Mesothelial cell of epicardium (in vitro differentiated cells): ENCODE results near the gene ENOX2. TPM values are rescaled to one million over a fixed set of nuclear protein-coding genes. Genes with fewer than 3 reads are reported as not detected.

ENCODE experiments used
- DNase-seq, 2 experiments: peaks; one replicate each; pipeline ENCODE4 v3.0.0; 2021; ENCODE audit warnings: low spot score in 2 of 2; ENCODE audit not compliant: unreplicated experiment in 2 of 2
- H3K27ac Mint-ChIP-seq: 2 replicates; pipeline ENCODE4 v1.8.0; 2021; ENCODE audit warnings: mixed read lengths
- H3K27me3 Mint-ChIP-seq: 2 replicates; pipeline ENCODE4 v1.8.0; 2021; ENCODE audit warnings: low read depth, mixed read lengths
- H3K36me3 Mint-ChIP-seq: 2 replicates; pipeline ENCODE4 v1.8.0; 2021; ENCODE audit warnings: mixed read lengths
- H3K4me1 Mint-ChIP-seq: 2 replicates; pipeline ENCODE4 v1.8.0; 2021; ENCODE audit warnings: mixed read lengths
- H3K4me3 Mint-ChIP-seq: 2 replicates; pipeline ENCODE4 v1.8.0; 2021; ENCODE audit warnings: mild to moderate bottlenecking, moderate library complexity, mixed read lengths
- H3K9me3 Mint-ChIP-seq: 2 replicates; pipeline ENCODE4 v1.8.0; 2021; ENCODE audit warnings: mixed read lengths
- total RNA-seq: library from RNA; stranded (reverse); gene quantifications from 3 replicates; pipeline ENCODE4 v1.2.1, GENCODE V29; 2021
- TF ChIP-seq, protein P1 (sequence below): fragments of 200-600 bp; sonication (generic); IDR thresholded peaks from one replicate; pipeline ENCODE4 v1.5.0; 2021; ENCODE audit warnings: antibody characterized with exemption; ENCODE audit not compliant: unreplicated experiment

ENOX2 gene
- total RNA-seq, 1 donor from 2014 or later = 13.0 TPM

DNA sequence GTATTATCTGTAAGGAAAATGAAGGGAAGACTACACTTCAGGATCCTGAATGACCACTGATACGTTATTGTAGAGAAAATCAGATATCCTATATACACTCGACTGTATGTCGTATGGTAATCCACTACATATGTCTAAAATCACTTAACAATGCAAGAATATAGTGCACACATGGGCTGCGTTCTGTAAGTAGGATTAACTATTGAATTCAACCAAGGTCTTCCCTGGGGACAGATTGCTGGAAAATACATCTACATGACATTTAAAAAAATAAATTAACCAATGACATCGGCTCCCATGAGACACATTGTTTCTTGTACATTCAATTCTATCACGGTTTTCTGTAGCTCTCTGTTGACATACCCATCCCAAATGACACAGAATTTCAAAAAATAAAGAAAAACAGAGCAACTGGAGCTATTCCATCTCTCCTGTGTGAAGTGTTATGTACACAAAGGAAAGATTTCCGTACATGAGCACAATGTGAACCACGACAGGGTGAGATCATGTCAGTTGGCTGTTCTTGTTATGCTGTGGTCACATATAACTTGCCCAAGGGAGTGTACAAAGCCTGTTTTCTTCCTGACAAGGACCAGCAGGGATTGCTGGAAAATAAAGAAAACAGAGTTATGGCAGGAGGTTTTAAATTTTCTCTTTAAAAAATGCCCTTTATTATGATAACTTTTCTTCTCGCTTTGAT, 6.1 kb downstream of the ENOX2 start:
- Mint-ChIP-seq H3K9me3 (no peaks in the 10 kb centered on the region), H3K4me1 (peaks cover 9% of the 10 kb centered on the region), H3K27me3 (no peaks in the 10 kb centered on the region), H3K36me3 (no peaks in the 10 kb centered on the region), H3K27ac (no peak overlapping the region), H3K4me3 (no peak overlapping the region)
- TF ChIP-seq, protein P1, sequence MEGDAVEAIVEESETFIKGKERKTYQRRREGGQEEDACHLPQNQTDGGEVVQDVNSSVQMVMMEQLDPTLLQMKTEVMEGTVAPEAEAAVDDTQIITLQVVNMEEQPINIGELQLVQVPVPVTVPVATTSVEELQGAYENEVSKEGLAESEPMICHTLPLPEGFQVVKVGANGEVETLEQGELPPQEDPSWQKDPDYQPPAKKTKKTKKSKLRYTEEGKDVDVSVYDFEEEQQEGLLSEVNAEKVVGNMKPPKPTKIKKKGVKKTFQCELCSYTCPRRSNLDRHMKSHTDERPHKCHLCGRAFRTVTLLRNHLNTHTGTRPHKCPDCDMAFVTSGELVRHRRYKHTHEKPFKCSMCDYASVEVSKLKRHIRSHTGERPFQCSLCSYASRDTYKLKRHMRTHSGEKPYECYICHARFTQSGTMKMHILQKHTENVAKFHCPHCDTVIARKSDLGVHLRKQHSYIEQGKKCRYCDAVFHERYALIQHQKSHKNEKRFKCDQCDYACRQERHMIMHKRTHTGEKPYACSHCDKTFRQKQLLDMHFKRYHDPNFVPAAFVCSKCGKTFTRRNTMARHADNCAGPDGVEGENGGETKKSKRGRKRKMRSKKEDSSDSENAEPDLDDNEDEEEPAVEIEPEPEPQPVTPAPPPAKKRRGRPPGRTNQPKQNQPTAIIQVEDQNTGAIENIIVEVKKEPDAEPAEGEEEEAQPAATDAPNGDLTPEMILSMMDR = no peak
- DNase-seq = no peak

DNA sequence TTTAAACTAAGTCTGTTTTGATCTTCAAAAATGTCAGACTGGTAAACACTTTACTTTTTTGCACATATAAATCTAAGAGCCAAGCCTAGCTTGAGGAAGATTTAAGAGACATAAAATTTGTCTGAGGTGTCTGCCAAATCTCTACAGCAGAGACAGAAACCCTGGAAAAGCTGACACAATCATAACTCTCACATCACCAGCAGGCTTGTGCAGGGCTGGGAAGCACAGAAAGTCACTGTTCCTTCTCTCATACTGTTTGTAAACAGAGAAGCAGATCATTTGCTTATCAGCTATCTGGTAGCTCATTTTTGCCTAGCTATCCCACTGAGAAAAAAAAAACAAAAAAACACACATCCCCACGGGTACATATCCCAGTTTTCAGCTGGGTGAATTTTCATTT, 7.0 kb downstream of the ENOX2 start:
- DNase-seq = no peak
- Mint-ChIP-seq H3K27ac (peak overlapping the region; percentile 23), H3K36me3 (no peaks in the 10 kb centered on the region), H3K4me1 (peaks cover 5% of the 10 kb centered on the region), H3K27me3 (no peaks in the 10 kb centered on the region), H3K9me3 (no peaks in the 10 kb centered on the region), H3K4me3 (no peak overlapping the region)
- TF ChIP-seq, protein P1 = no peak

DNA sequence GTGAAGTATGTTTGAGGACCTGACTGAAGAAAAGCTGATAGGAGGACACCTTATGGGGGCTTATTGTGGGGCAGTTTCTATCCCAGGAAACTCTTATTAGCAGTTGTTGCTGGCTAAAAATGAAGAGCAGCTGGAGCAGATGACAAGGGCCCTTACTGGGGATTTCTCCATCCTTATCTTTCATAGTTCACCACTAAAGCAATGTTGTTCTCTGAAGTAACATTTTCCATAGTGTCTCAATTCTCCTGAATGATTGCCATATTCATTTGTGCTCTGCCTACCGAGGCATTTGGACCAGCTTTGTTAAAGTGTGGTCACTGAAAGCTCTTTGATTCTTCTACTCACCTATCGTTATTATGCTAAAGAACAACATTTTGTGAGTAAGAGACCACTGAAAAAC, 7.7 kb downstream of the ENOX2 start:
- TF ChIP-seq, protein P1 = no peak
- H3K36me3 Mint-ChIP-seq = no peaks in the 10 kb centered on the region
- DNase-seq = no peak
- H3K27ac Mint-ChIP-seq = no peak overlapping the region
- no peaks in the 10 kb centered on the region for H3K27me3 Mint-ChIP-seq
- no peaks in the 10 kb centered on the region for H3K9me3 Mint-ChIP-seq
- H3K4me1 Mint-ChIP-seq = peaks cover 5% of the 10 kb centered on the region
- no peak overlapping the region for H3K4me3 Mint-ChIP-seq

DNA sequence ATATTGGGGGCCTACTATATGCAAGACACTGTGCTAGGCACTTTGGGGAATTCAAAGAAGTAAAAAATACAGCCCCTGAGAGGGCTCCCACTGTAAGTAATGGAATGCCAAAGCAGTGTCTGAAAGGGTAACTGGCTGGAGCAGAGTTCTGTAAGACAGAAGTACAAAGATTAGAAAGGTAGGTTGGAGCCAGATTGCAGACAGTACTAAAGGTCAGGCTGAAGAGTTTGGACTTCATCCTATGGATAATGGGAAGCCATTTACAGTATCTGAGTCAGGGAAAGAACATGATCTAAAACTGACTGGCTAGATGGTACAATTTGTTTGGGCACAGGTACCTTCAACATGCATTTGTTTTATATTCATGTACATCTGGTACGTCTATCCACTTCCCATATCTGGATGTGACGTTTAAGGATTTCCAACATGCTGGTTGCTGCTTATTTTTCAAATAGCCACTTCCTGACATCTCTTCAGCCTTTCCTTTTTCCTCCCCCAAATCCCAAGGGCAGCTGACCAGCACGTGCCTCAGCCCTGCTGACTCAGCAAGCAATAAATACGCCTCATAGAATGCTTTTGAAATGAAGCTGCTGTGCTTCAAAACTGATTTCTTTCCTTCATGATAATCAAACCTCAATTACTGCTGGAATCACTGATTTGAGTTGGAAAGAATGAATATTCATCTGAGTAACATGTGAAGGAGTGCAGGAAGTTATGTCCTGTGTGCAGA, 9.5 kb downstream of the ENOX2 start:
- TF ChIP-seq, protein P1 = no peak
- no peaks in the 10 kb centered on the region for H3K36me3 Mint-ChIP-seq
- H3K27ac Mint-ChIP-seq = no peak overlapping the region
- H3K4me1 Mint-ChIP-seq = peaks cover 5% of the 10 kb centered on the region
- H3K4me3 Mint-ChIP-seq = no peak overlapping the region
- H3K27me3 Mint-ChIP-seq = no peaks in the 10 kb centered on the region
- DNase-seq = no peak
- no peaks in the 10 kb centered on the region for H3K9me3 Mint-ChIP-seq

DNA sequence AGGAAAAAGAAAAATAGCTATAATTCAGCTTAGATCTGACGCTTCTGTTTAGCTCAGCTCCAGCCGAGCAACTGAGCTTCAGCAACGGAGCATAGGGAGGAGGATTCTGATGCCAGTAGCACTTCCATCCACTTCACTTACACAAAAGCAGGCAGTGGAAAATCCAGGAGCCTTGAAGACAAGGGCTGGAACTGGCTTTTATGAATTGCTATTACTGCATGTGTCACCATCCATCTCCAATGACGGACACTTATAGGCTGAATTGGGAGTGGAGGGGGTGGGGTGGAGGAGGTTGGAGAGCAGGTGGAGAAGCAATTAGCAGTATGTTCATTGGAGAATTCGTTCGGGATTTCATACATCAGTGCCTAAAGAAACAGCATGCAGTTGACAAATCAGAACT, 15.6 kb downstream of the ENOX2 start:
- H3K27me3 Mint-ChIP-seq = no peaks in the 10 kb centered on the region
- no peaks in the 10 kb centered on the region for H3K36me3 Mint-ChIP-seq
- H3K9me3 Mint-ChIP-seq = no peaks in the 10 kb centered on the region
- no peaks in the 10 kb centered on the region for H3K4me1 Mint-ChIP-seq
- TF ChIP-seq, protein P1 = no peak
- no peak overlapping the region for H3K4me3 Mint-ChIP-seq
- DNase-seq = no peak
- no peak overlapping the region for H3K27ac Mint-ChIP-seq
